Measurements from ENCODE around the gene SETSIP. TPM values are rescaled to one million over a fixed set of nuclear protein-coding genes. Genes with fewer than 3 reads are reported as not detected.

SETSIP gene
- total RNA-seq, 3 donors from 2014 or later, result not detected

- Histone ChIP-seq H3K4me3 (no peak overlapping the region), H3K9me3 (no peaks in the 10 kb centered on the region), H3K4me1 (no peaks in the 10 kb centered on the region), H3K27ac (no peak overlapping the region), H3K27me3 (no peaks in the 10 kb centered on the region), H3K36me3 (no peaks in the 10 kb centered on the region)
- intact Hi-C loops (cut with DNase I; ENCODE audit: low total_unique reads), result no loop called here
- no peak for DNase-seq (ENCODE audit: low spot score in 2 of 2)
- TF ChIP-seq POLR2AphosphoS5 (IDR thresholded peaks at IDR 0.05), result no peak
- TF ChIP-seq, protein P1, sequence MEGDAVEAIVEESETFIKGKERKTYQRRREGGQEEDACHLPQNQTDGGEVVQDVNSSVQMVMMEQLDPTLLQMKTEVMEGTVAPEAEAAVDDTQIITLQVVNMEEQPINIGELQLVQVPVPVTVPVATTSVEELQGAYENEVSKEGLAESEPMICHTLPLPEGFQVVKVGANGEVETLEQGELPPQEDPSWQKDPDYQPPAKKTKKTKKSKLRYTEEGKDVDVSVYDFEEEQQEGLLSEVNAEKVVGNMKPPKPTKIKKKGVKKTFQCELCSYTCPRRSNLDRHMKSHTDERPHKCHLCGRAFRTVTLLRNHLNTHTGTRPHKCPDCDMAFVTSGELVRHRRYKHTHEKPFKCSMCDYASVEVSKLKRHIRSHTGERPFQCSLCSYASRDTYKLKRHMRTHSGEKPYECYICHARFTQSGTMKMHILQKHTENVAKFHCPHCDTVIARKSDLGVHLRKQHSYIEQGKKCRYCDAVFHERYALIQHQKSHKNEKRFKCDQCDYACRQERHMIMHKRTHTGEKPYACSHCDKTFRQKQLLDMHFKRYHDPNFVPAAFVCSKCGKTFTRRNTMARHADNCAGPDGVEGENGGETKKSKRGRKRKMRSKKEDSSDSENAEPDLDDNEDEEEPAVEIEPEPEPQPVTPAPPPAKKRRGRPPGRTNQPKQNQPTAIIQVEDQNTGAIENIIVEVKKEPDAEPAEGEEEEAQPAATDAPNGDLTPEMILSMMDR (IDR thresholded peaks at IDR 0.05), result no peak
- TF ChIP-seq POLR2A (IDR thresholded peaks at IDR 0.05), result no peak
These were observed 30.4 kb upstream of the SETSIP start for GRCh38 chr1:92105546-92106081.

DNA sequence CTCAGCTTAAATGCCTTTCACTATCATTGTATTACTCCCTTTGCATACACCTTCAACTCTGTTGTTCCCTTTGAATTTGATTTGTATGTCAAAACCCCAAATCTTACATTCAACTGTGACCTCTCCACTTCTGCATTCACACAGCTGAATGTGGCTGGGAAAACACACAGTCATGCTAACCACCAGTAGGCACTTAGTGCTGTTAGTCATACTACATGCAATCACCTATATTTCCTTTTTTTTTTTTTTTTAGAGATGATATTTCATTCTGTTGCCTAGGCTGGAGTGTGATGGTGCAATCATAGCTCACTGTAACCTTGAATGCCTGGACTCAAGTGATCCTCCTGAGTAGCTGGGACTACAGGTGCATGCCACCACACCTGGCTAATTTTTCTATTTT is 21.1 kb upstream of the SETSIP start:
- Histone ChIP-seq H3K27me3 (no peaks in the 10 kb centered on the region), H3K4me3 (no peak overlapping the region), H3K36me3 (no peaks in the 10 kb centered on the region), H3K27ac (no peak overlapping the region), H3K9me3 (no peaks in the 10 kb centered on the region), H3K4me1 (no peaks in the 10 kb centered on the region)
- no peak for DNase-seq (ENCODE audit: low spot score in 2 of 2)
- intact Hi-C loops (cut with DNase I; ENCODE audit: low total_unique reads), result no loop called here
- TF ChIP-seq POLR2A (IDR thresholded peaks at IDR 0.05) (no peak), POLR2AphosphoS5 (IDR thresholded peaks at IDR 0.05) (no peak)
- TF ChIP-seq, protein P1 (IDR thresholded peaks at IDR 0.05), result no peak

DNA sequence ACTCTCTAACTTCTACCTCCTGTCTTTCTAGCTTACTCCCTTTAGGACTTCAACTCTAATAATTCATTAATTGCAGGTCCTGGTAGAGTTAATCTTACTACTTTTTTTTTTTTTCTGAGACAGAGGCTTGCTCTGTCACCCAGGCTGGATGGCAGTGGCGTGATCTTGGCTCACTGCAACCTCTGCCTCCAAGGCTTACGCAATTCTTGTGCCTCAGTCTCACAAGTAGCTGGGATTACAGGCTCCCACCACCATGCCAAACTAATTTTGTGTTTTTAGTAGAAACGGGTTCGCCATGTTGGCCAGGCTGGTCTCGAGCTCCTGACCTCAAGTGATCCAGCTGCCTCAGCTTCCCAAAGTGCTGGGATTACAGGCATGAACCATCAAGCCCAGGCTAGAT is 20.7 kb upstream of the SETSIP start:
- H3K27ac ChIP-seq, result no peak overlapping the region
- no peak for TF ChIP-seq POLR2A (IDR thresholded peaks at IDR 0.05)
- TF ChIP-seq, protein P1 (IDR thresholded peaks at IDR 0.05), result no peak
- no peak for TF ChIP-seq POLR2AphosphoS5 (IDR thresholded peaks at IDR 0.05)
- intact Hi-C loops (cut with DNase I; ENCODE audit: low total_unique reads), result no loop called here

DNA sequence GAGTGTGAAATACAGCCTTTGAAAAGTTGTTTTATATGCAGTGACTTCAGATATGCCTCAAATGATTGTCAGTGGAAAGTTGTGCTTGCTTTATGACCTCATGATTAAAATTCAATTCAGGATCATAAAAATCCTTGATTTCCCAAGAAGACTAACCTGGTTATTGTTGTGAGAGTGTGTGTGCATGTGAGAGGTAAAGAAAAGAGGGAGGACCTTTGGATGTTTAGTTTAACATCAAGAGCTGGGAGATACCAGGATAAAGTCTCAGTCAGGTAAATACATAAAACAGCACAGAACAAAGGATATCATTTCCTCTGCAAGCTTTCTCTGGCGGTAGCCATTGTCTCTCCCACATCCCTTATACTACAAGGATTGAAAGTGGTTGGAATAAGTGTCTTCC is 19.4 kb upstream of the SETSIP start:
- TF ChIP-seq POLR2A (IDR thresholded peaks at IDR 0.05) (no peak), POLR2AphosphoS5 (IDR thresholded peaks at IDR 0.05) (no peak)
- TF ChIP-seq, protein P1 (IDR thresholded peaks at IDR 0.05), result no peak
- H3K4me3 ChIP-seq, result no peak overlapping the region
- no peaks in the 10 kb centered on the region for H3K36me3 ChIP-seq
- H3K27ac ChIP-seq, result no peak overlapping the region
- H3K27me3 ChIP-seq, result no peaks in the 10 kb centered on the region
- DNase-seq (ENCODE audit: low spot score in 2 of 2), result no peak
- H3K9me3 ChIP-seq, result no peaks in the 10 kb centered on the region
- intact Hi-C loops (cut with DNase I; ENCODE audit: low total_unique reads), result no loop called here
- H3K4me1 ChIP-seq, result no peaks in the 10 kb centered on the region

More for the DNA sequence above, 20.7 kb upstream of the SETSIP start:
- Histone ChIP-seq H3K4me1 (no peaks in the 10 kb centered on the region), H3K9me3 (no peaks in the 10 kb centered on the region), H3K4me3 (no peak overlapping the region), H3K27me3 (no peaks in the 10 kb centered on the region), H3K36me3 (no peaks in the 10 kb centered on the region)
- no peak for DNase-seq (ENCODE audit: low spot score in 2 of 2)

- Histone ChIP-seq H3K4me1 (no peaks in the 10 kb centered on the region), H3K9me3 (no peaks in the 10 kb centered on the region), H3K27me3 (no peaks in the 10 kb centered on the region), H3K4me3 (no peak overlapping the region), H3K36me3 (no peaks in the 10 kb centered on the region), H3K27ac (no peak overlapping the region)
- intact Hi-C loops (cut with DNase I; ENCODE audit: low total_unique reads), result no loop called here
- no peak for DNase-seq (ENCODE audit: low spot score in 2 of 2)
- no peak for TF ChIP-seq POLR2AphosphoS5 (IDR thresholded peaks at IDR 0.05)
- TF ChIP-seq, protein P1 (IDR thresholded peaks at IDR 0.05), result no peak
- TF ChIP-seq POLR2A (IDR thresholded peaks at IDR 0.05), result no peak
These were observed 18.9 kb upstream of the SETSIP start for GRCh38 chr1:92094090-92094489.
